GM23248 (cell line): Measurements from ENCODE around the gene PRR18. TPM values are rescaled to one million over a fixed set of nuclear protein-coding genes. Genes with fewer than 3 reads are reported as not detected.

Experiments used
- DNase-seq: peaks from one replicate; pipeline ENCODE4 v3.0.0-alpha.2; 2015
- H2AFZ ChIP-seq: fragments of 200-600 bp; sonication (generic); 2 replicates; pipeline ENCODE4 v1.6.1; 2016; ENCODE audit warnings: antibody characterized with exemption
- H3F3A ChIP-seq: fragments of 200-600 bp; sonication (generic); 2 replicates; pipeline ENCODE4 v1.6.1; 2016; ENCODE audit warnings: mild to moderate bottlenecking, antibody characterized with exemption, mixed run types; ENCODE audit not compliant: insufficient read depth
- H3K27ac ChIP-seq: fragments of 200-600 bp; sonication (generic); 2 replicates; pipeline ENCODE4 v1.5.1; 2016; ENCODE audit warnings: mild to moderate bottlenecking
- H3K27me3 ChIP-seq: fragments of 200-600 bp; sonication (generic); replicated peaks from 2 replicates; pipeline ENCODE4 v1.6.1; 2016; ENCODE audit warnings: mild to moderate bottlenecking; ENCODE audit not compliant: insufficient read depth
- H3K36me3 ChIP-seq: fragments of 200-600 bp; sonication (generic); 2 replicates; pipeline ENCODE4 v1.6.1; 2016; ENCODE audit warnings: low read depth, mild to moderate bottlenecking
- H3K4me1 ChIP-seq: fragments of 200-600 bp; sonication (generic); 2 replicates; pipeline ENCODE4 v1.6.1; 2016; ENCODE audit warnings: mild to moderate bottlenecking; ENCODE audit not compliant: insufficient read depth
- H3K4me2 ChIP-seq: fragments of 200-600 bp; sonication (generic); one replicate; pipeline ENCODE4 v1.6.1; 2016; ENCODE audit warnings: mild to moderate bottlenecking; ENCODE audit not compliant: unreplicated experiment
- H3K4me3 ChIP-seq: fragments of 200-600 bp; sonication (generic); 2 replicates; pipeline ENCODE4 v1.5.1; 2016; ENCODE audit warnings: mild to moderate bottlenecking
- H3K79me2 ChIP-seq: fragments of 200-600 bp; sonication (generic); 2 replicates; pipeline ENCODE4 v1.6.1; 2016; ENCODE audit warnings: mild to moderate bottlenecking; ENCODE audit not compliant: insufficient read depth
- H3K9ac ChIP-seq: fragments of 200-600 bp; sonication (generic); 2 replicates; pipeline ENCODE4 v1.6.1; 2016; ENCODE audit warnings: mild to moderate bottlenecking
- H3K9me2 ChIP-seq: fragments of 200-600 bp; sonication (generic); 2 replicates; pipeline ENCODE4 v1.6.1; 2016; ENCODE audit warnings: mixed run types, mild to moderate bottlenecking, moderate library complexity; ENCODE audit not compliant: insufficient read depth
- H3K9me3 ChIP-seq: fragments of 200-600 bp; sonication (generic); one replicate; pipeline ENCODE4 v1.6.1; 2017; ENCODE audit warnings: low read depth
- H4K20me1 ChIP-seq: fragments of 200-600 bp; sonication (generic); 2 replicates; pipeline ENCODE4 v1.6.0; 2016; ENCODE audit not compliant: insufficient read depth
- EZH2 ChIP-seq: fragments of 200-600 bp; sonication (generic); IDR thresholded peaks from 2 replicates; pipeline ENCODE4 v1.6.1; 2018; ENCODE audit warnings: antibody characterized with exemption, mild to moderate bottlenecking; ENCODE audit not compliant: insufficient read depth, poor library complexity, severe bottlenecking
- EZH2phosphoT487 ChIP-seq: fragments of 200-600 bp; sonication (generic); IDR thresholded peaks from 2 replicates; pipeline ENCODE4 v1.6.1; 2018; ENCODE audit warnings: antibody characterized with exemption, moderate library complexity, mild to moderate bottlenecking, low read depth; ENCODE audit not compliant: insufficient read depth
- WGBS, 2 experiments: methylation state at CpG; one replicate each; pipeline ENCODE4 v1.1.6; 2015 to 2017; ENCODE audit warnings: low lambda C conversion rate in 2 of 2, low coverage in 1 of 2; ENCODE audit errors: missing lambda C conversion rate in 2 of 2; 5-methylcytosine and 5-hydroxymethylcytosine counted together
- in situ Hi-C: fragments of 300-500 bp; cut with MboI; formaldehyde crosslinking; loops from 2 replicates; pipeline ENCODE4 v1.15.0; 2020
- polyA plus RNA-seq: library from polyadenylated mRNA; unstranded; fragments of >200 nt; fragmentation: Nextera tagmentation; extraction: Ambion mirVana; gene quantifications from 2 replicates; pipeline ENCODE4 v1.2.1, GENCODE V29; 2016
- total RNA-seq: library from RNA; depleted of rRNA; stranded (reverse); fragments of >200 nt; shearing (Covaris generic); gene quantifications from 2 replicates; pipeline ENCODE4 v1.2.3, GENCODE V29; 2014

Gene PRR18
- total and polyA plus RNA-seq, 2 experiments from 2014 or later = not detected

- in situ Hi-C loops = no loop called here
- Histone ChIP-seq H3K9ac (no peak overlapping the region), H3K27me3 (peaks cover 41% of the 10 kb centered on the region), H3K4me2 (no peak overlapping the region), H3K9me3 (no peaks in the 10 kb centered on the region), H3K36me3 (no peaks in the 10 kb centered on the region), H3F3A (no peaks in the 10 kb centered on the region), H3K9me2 (no peaks in the 10 kb centered on the region), H4K20me1 (no peaks in the 10 kb centered on the region), H3K79me2 (no peaks in the 10 kb centered on the region), H3K4me3 (no peak overlapping the region), H3K27ac (no peak overlapping the region), H2AFZ (no peak overlapping the region), H3K4me1 (no peaks in the 10 kb centered on the region)
- no peak for TF ChIP-seq EZH2
- TF ChIP-seq EZH2phosphoT487 = no peak
- no peak for DNase-seq
- 66 to 71% methylated on average over 9 of the region's 9 CpGs for WGBS, 2 experiments
These were observed 27.1 kb downstream of the PRR18 start for GRCh38 chr6:166281104-166281503.

GRCh38 chr6:166279393-166279679, 28.9 kb downstream of the PRR18 start:
- no peaks in the 10 kb centered on the region for H3F3A ChIP-seq
- no peak for DNase-seq
- no peaks in the 10 kb centered on the region for H4K20me1 ChIP-seq
- H3K36me3 ChIP-seq = no peaks in the 10 kb centered on the region
- H3K4me2 ChIP-seq = no peak overlapping the region
- H2AFZ ChIP-seq = no peak overlapping the region
- no peaks in the 10 kb centered on the region for H3K9me3 ChIP-seq
- no peaks in the 10 kb centered on the region for H3K79me2 ChIP-seq
- H3K4me1 ChIP-seq = no peaks in the 10 kb centered on the region
- H3K27ac ChIP-seq = no peak overlapping the region
- WGBS, 2 experiments = 63 to 80% methylated on average over 1 of the region's 1 CpG
- no peak overlapping the region for H3K4me3 ChIP-seq
- TF ChIP-seq EZH2 (no peak), EZH2phosphoT487 (no peak)
- H3K27me3 ChIP-seq = peaks cover 38% of the 10 kb centered on the region
- no peaks in the 10 kb centered on the region for H3K9me2 ChIP-seq
- in situ Hi-C loops = loop anchor here (10.0 kb wide), 1 partner anchor 115 kb away; no protein-coding TSS in a partner anchor
- no peak overlapping the region for H3K9ac ChIP-seq

- no peaks in the 10 kb centered on the region for H3K9me3 ChIP-seq
- H3K36me3 ChIP-seq = no peaks in the 10 kb centered on the region
- no peak overlapping the region for H2AFZ ChIP-seq
- H3K27ac ChIP-seq = no peak overlapping the region
- DNase-seq = no peak
- in situ Hi-C loops = loop anchor here (10.0 kb wide), 1 partner anchor 116 kb away; no protein-coding TSS in a partner anchor
- H3K4me1 ChIP-seq = no peaks in the 10 kb centered on the region
- H3K9ac ChIP-seq = no peak overlapping the region
- H4K20me1 ChIP-seq = no peaks in the 10 kb centered on the region
- H3K79me2 ChIP-seq = no peaks in the 10 kb centered on the region
- TF ChIP-seq EZH2phosphoT487 (no peak), EZH2 (no peak)
- no peaks in the 10 kb centered on the region for H3F3A ChIP-seq
- H3K4me3 ChIP-seq = no peak overlapping the region
- H3K9me2 ChIP-seq = no peaks in the 10 kb centered on the region
- H3K4me2 ChIP-seq = no peak overlapping the region
- WGBS, 2 experiments = 66% methylated on average over 8 of the region's 8 CpGs
- H3K27me3 ChIP-seq = peaks cover 33% of the 10 kb centered on the region
These were observed 29.4 kb downstream of the PRR18 start for GRCh38 chr6:166278579-166279392.

- Histone ChIP-seq H4K20me1 (no peaks in the 10 kb centered on the region), H3K36me3 (no peaks in the 10 kb centered on the region), H3K27ac (no peak overlapping the region), H3F3A (no peaks in the 10 kb centered on the region), H3K4me2 (no peak overlapping the region), H2AFZ (no peak overlapping the region), H3K4me3 (no peak overlapping the region), H3K4me1 (no peaks in the 10 kb centered on the region), H3K27me3 (peaks cover 28% of the 10 kb centered on the region; the same call in 1 of the 2 replicates), H3K9ac (no peak overlapping the region), H3K9me2 (no peaks in the 10 kb centered on the region), H3K79me2 (no peaks in the 10 kb centered on the region), H3K9me3 (no peaks in the 10 kb centered on the region)
- no peak for DNase-seq
- WGBS, 2 experiments = 76 to 80% methylated on average over 11 of the region's 11 CpGs
- TF ChIP-seq EZH2 (no peak), EZH2phosphoT487 (no peak)
- in situ Hi-C loops = loop anchor here (10.0 kb wide), 1 partner anchor 117 kb away; no protein-coding TSS in a partner anchor
These were observed 30.2 kb downstream of the PRR18 start for GRCh38 chr6:166277892-166278578.
